ENCODE data around the gene MMP1.

The MMP1 gene

GRCh38 chr11:102763440-102763839, 34.5 kb downstream of the MMP1 start:
- TF ChIP-seq CTCF (conservative IDR thresholded peaks at IDR 0.05; ENCODE audit: low read length) (no peak), EZH2phosphoT487 (IDR thresholded peaks at IDR 0.05; ENCODE audit: borderline replicate concordance) (no peak)
- no peaks in the 10 kb centered on the region for H3K4me1 ChIP-seq (ENCODE audit: insufficient read depth, low read length, poor library complexity, severe bottlenecking)
- H3K27me3 ChIP-seq (ENCODE audit: insufficient read depth, low read length, poor library complexity, severe bottlenecking), result no peaks in the 10 kb centered on the region
- no peak overlapping the region for H2AFZ ChIP-seq (ENCODE audit: low read length)
- H3K79me2 ChIP-seq (ENCODE audit: insufficient read depth, low read length), result no peaks in the 10 kb centered on the region
- H3K9me3 ChIP-seq (ENCODE audit: insufficient read depth, low read depth, low read length), result no peaks in the 10 kb centered on the region
- no peaks in the 10 kb centered on the region for H4K20me1 ChIP-seq (ENCODE audit: insufficient read depth, low read length, poor library complexity, severe bottlenecking)
- H3K4me3 ChIP-seq (ENCODE audit: low read length, poor library complexity, severe bottlenecking), result no peak overlapping the region
- no peaks in the 10 kb centered on the region for H3K9me2 ChIP-seq (replicated peaks; ENCODE audit: low read depth, low read length)
- no peaks in the 10 kb centered on the region for H3K36me3 ChIP-seq (ENCODE audit: insufficient read depth, low read length)
- no peak overlapping the region for H3K4me2 ChIP-seq (ENCODE audit: low read depth, low read length, poor library complexity, severe bottlenecking)
- no peaks in the 10 kb centered on the region for H3F3A ChIP-seq (ENCODE audit: low read depth)
- H3K9ac ChIP-seq (ENCODE audit: low read depth, low read length, poor library complexity, severe bottlenecking), result no peak overlapping the region

GRCh38 chr11:102762361-102762767, 35.6 kb downstream of the MMP1 start:
- Histone ChIP-seq H2AFZ (ENCODE audit: low read length) (no peak overlapping the region), H3K4me2 (ENCODE audit: low read depth, low read length, poor library complexity, severe bottlenecking) (no peak overlapping the region), H3K4me3 (ENCODE audit: low read length, poor library complexity, severe bottlenecking) (no peak overlapping the region), H3K79me2 (ENCODE audit: insufficient read depth, low read length) (no peaks in the 10 kb centered on the region), H4K20me1 (ENCODE audit: insufficient read depth, low read length, poor library complexity, severe bottlenecking) (no peaks in the 10 kb centered on the region), H3K9ac (ENCODE audit: low read depth, low read length, poor library complexity, severe bottlenecking) (no peak overlapping the region), H3K9me3 (ENCODE audit: insufficient read depth, low read depth, low read length) (no peaks in the 10 kb centered on the region), H3K36me3 (ENCODE audit: insufficient read depth, low read length) (no peaks in the 10 kb centered on the region), H3K27me3 (ENCODE audit: insufficient read depth, low read length, poor library complexity, severe bottlenecking) (no peaks in the 10 kb centered on the region), H3K4me1 (ENCODE audit: insufficient read depth, low read length, poor library complexity, severe bottlenecking) (no peaks in the 10 kb centered on the region), H3F3A (ENCODE audit: low read depth) (no peaks in the 10 kb centered on the region), H3K9me2 (replicated peaks; ENCODE audit: low read depth, low read length) (no peaks in the 10 kb centered on the region)
- TF ChIP-seq EZH2phosphoT487 (IDR thresholded peaks at IDR 0.05; ENCODE audit: borderline replicate concordance), result no peak
- TF ChIP-seq CTCF (conservative IDR thresholded peaks at IDR 0.05; ENCODE audit: low read length), result no peak

- Histone ChIP-seq H3K4me2 (ENCODE audit: low read depth, low read length, poor library complexity, severe bottlenecking) (no peak overlapping the region), H3K9me2 (replicated peaks; ENCODE audit: low read depth, low read length) (no peaks in the 10 kb centered on the region), H3K4me3 (ENCODE audit: low read length, poor library complexity, severe bottlenecking) (no peak overlapping the region), H3K9ac (ENCODE audit: low read depth, low read length, poor library complexity, severe bottlenecking) (no peak overlapping the region), H3K27me3 (ENCODE audit: insufficient read depth, low read length, poor library complexity, severe bottlenecking) (no peaks in the 10 kb centered on the region), H2AFZ (ENCODE audit: low read length) (no peak overlapping the region), H3K9me3 (ENCODE audit: insufficient read depth, low read depth, low read length) (no peaks in the 10 kb centered on the region), H4K20me1 (ENCODE audit: insufficient read depth, low read length, poor library complexity, severe bottlenecking) (no peaks in the 10 kb centered on the region), H3K36me3 (ENCODE audit: insufficient read depth, low read length) (no peaks in the 10 kb centered on the region), H3K4me1 (ENCODE audit: insufficient read depth, low read length, poor library complexity, severe bottlenecking) (no peaks in the 10 kb centered on the region), H3F3A (ENCODE audit: low read depth) (no peaks in the 10 kb centered on the region), H3K79me2 (ENCODE audit: insufficient read depth, low read length) (no peaks in the 10 kb centered on the region)
- no peak for TF ChIP-seq EZH2phosphoT487 (IDR thresholded peaks at IDR 0.05; ENCODE audit: borderline replicate concordance)
- no peak for TF ChIP-seq CTCF (conservative IDR thresholded peaks at IDR 0.05; ENCODE audit: low read length)
Observed at GRCh38 chr11:102761646-102762238, 36.2 kb downstream of the MMP1 start.

All from Loucy (cell line).